Caco-2 (cell line): Measurements from ENCODE around the gene TIMM13. TPM values are rescaled to one million over a fixed set of nuclear protein-coding genes. Genes with fewer than 3 reads are reported as not detected.

Experiments used
- BruUV-seq: library from RNA; stranded (reverse); fragments of 400-500 nt; replicated peaks from 2 replicates; lab custom pipeline; 2021; lab: Mats Ljungman, UMichigan
- CTCF ChIA-PET: fragments of 300-600 bp; sonication (Branson Sonifier 250); formaldehyde crosslinking; loops from one replicate; lab custom pipeline; 2022; ENCODE audit warnings: antibody characterized with exemption; lab: Charles Lee
- POLR2A ChIA-PET: fragments of 300-600 bp; sonication (Branson Sonifier 250); formaldehyde crosslinking; loops from one replicate; lab custom pipeline; 2022; ENCODE audit warnings: antibody characterized with exemption; lab: Charles Lee
- DNase-seq, 2 experiments: peaks; one replicate each; pipeline versions ENCODE4 v3.0.0 to v3.0.0-alpha.2; 2020 to 2022
- H3K27me3 ChIP-seq: replicated peaks from 2 replicates; pipeline ENCODE4 v1.6.0; 2011; ENCODE audit warnings: low read length; ENCODE audit not compliant: control insufficient read depth, insufficient read depth
- H3K36me3 ChIP-seq: 2 replicates; pipeline ENCODE4 v1.5.1; 2011; ENCODE audit warnings: low read length; ENCODE audit not compliant: control insufficient read depth, insufficient read depth
- H3K4me1 ChIP-seq: fragments of 250-450 bp; sonication (Bioruptor Pico); 2 replicates; pipeline ENCODE4 v1.5.1; 2020; ENCODE audit warnings: mild to moderate bottlenecking
- H3K4me3 ChIP-seq: 2 replicates; pipeline ENCODE4 v1.5.1; 2011; ENCODE audit warnings: low read depth, mild to moderate bottlenecking, control low read depth, low read length
- H3K9me3 ChIP-seq: fragments of 250-450 bp; sonication (Bioruptor Pico); 2 replicates; pipeline ENCODE4 v1.5.1; 2020; ENCODE audit warnings: mild to moderate bottlenecking, moderate library complexity
- H3K27ac Mint-ChIP-seq: one replicate; pipeline ENCODE4 v1.8.0; 2022; ENCODE audit warnings: mixed read lengths; ENCODE audit not compliant: unreplicated experiment
- H3K27me3 Mint-ChIP-seq: one replicate; pipeline ENCODE4 v1.8.0; 2022; ENCODE audit warnings: mixed read lengths; ENCODE audit not compliant: insufficient read depth, unreplicated experiment
- H3K36me3 Mint-ChIP-seq: one replicate; pipeline ENCODE4 v1.8.0; 2022; ENCODE audit warnings: mild to moderate bottlenecking, mixed read lengths; ENCODE audit not compliant: insufficient read depth, unreplicated experiment
- H3K4me1 Mint-ChIP-seq: one replicate; pipeline ENCODE4 v1.8.0; 2022; ENCODE audit warnings: low read depth, mixed read lengths; ENCODE audit not compliant: unreplicated experiment
- H3K4me3 Mint-ChIP-seq: one replicate; pipeline ENCODE4 v1.8.0; 2022; ENCODE audit warnings: mild to moderate bottlenecking, moderate library complexity, mixed read lengths; ENCODE audit not compliant: unreplicated experiment
- H3K9me3 Mint-ChIP-seq: one replicate; pipeline ENCODE4 v1.8.0; 2022; ENCODE audit warnings: mixed read lengths; ENCODE audit not compliant: unreplicated experiment
- CTCF ChIP-seq, 2 experiments: fragments of 200-600 bp in 1 of 2; IDR thresholded peaks; 1 replicate in 1 of 2; 2 replicates in 1 of 2; pipeline versions ENCODE4 v1.5.1 to v1.8.0; 2011 to 2022; ENCODE audit warnings: antibody characterized with exemption in 1 of 2, control low read depth in 1 of 2, inconsistent platforms in 1 of 2, low read depth in 1 of 2, low read length in 1 of 2, mild to moderate bottlenecking in 1 of 2, moderate library complexity in 1 of 2; ENCODE audit not compliant: insufficient read depth in 1 of 2, severe bottlenecking in 1 of 2, unreplicated experiment in 1 of 2
- intact Hi-C: fragments of 100-400 bp; cut with micrococcal nuclease; formaldehyde crosslinking; loops from one replicate; pipeline ENCODE4 v1.10.0; 2022; ENCODE audit not compliant: unreplicated experiment
- total RNA-seq: library from RNA; stranded (reverse); gene quantifications from 2 replicates; pipeline ENCODE4 v1.2.3, GENCODE V29; 2022

TIMM13 gene
- total RNA-seq, 1 experiment from 2014 or later, result 200 TPM

GRCh38 chr19:2416321-2417097 lies 10.9 kb downstream of the TIMM13 start:
- Mint-ChIP-seq H3K27me3 (no peaks in the 10 kb centered on the region), H3K4me3 (no peak overlapping the region), H3K27ac (no peak overlapping the region), H3K4me1 (no peaks in the 10 kb centered on the region), H3K9me3 (no peaks in the 10 kb centered on the region), H3K36me3 (peaks cover 20% of the 10 kb centered on the region)
- no peaks in the 10 kb centered on the region for H3K9me3 ChIP-seq
- BruUV-seq, result no TSS peak
- intact Hi-C loops, result no loop called here
- H3K36me3 ChIP-seq, result no peaks in the 10 kb centered on the region
- ChIA-PET POLR2A (no interaction called here), CTCF (no interaction called here)
- no peaks in the 10 kb centered on the region for H3K27me3 ChIP-seq
- DNase-seq, result no peak
- no peaks in the 10 kb centered on the region for H3K4me1 ChIP-seq
- H3K4me3 ChIP-seq, result no peak overlapping the region
- no peak for TF ChIP-seq CTCF (IDR thresholded peaks at IDR 0.05; ENCODE audit: insufficient read depth in 1 of 2, low read depth in 1 of 2, low read length in 1 of 2, severe bottlenecking in 1 of 2, unreplicated experiment in 1 of 2)

DNA sequence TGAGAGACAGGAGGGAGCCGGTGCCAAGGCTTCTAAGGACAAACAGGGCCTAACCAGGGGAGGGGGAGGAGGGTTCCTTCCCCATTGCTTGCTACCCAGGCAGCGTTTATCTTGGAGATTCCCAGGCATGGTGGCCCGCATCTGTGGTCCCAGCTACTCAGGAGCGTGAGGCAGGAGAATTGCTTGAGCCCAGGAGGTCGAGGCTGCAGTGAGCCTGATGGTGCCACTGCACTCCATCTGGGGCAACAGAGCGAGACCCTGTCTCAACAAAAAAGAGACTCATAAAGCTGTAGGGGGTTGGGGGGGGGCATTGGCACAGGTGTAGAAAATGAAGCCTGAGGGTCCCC lies 11.4 kb downstream of the TIMM13 start:
- Histone ChIP-seq H3K36me3 (no peaks in the 10 kb centered on the region), H3K9me3 (no peaks in the 10 kb centered on the region), H3K4me1 (no peaks in the 10 kb centered on the region), H3K27me3 (no peaks in the 10 kb centered on the region), H3K4me3 (no peak overlapping the region)
- Mint-ChIP-seq H3K4me3 (no peak overlapping the region), H3K27me3 (no peaks in the 10 kb centered on the region), H3K27ac (no peak overlapping the region), H3K9me3 (no peaks in the 10 kb centered on the region), H3K36me3 (peaks cover 20% of the 10 kb centered on the region), H3K4me1 (no peaks in the 10 kb centered on the region)
- no peak for DNase-seq
- POLR2A ChIA-PET, result no interaction called here
- no peak for TF ChIP-seq CTCF (IDR thresholded peaks at IDR 0.05; ENCODE audit: insufficient read depth in 1 of 2, low read depth in 1 of 2, low read length in 1 of 2, severe bottlenecking in 1 of 2, unreplicated experiment in 1 of 2)
- CTCF ChIA-PET, result no interaction called here
- intact Hi-C loops, result no loop called here
- no TSS peak for BruUV-seq

GRCh38 chr19:2415281-2415972 lies 12.0 kb downstream of the TIMM13 start:
- H3K4me3 Mint-ChIP-seq, result no peak overlapping the region
- Histone ChIP-seq H3K4me1 (no peaks in the 10 kb centered on the region), H3K9me3 (no peaks in the 10 kb centered on the region), H3K4me3 (no peak overlapping the region), H3K27me3 (no peaks in the 10 kb centered on the region), H3K36me3 (no peaks in the 10 kb centered on the region)
- CTCF ChIA-PET, result no interaction called here
- H3K27me3 Mint-ChIP-seq, result no peaks in the 10 kb centered on the region
- no peak for TF ChIP-seq CTCF (IDR thresholded peaks at IDR 0.05; ENCODE audit: insufficient read depth in 1 of 2, low read depth in 1 of 2, low read length in 1 of 2, severe bottlenecking in 1 of 2, unreplicated experiment in 1 of 2)
- H3K4me1 Mint-ChIP-seq, result no peaks in the 10 kb centered on the region
- POLR2A ChIA-PET, result no interaction called here
- H3K27ac Mint-ChIP-seq, result no peak overlapping the region
- H3K36me3 Mint-ChIP-seq, result peaks cover 20% of the 10 kb centered on the region
- BruUV-seq, result no TSS peak
- intact Hi-C loops, result no loop called here
- no peak for DNase-seq
- no peaks in the 10 kb centered on the region for H3K9me3 Mint-ChIP-seq
